ENCODE results near the gene PRICKLE3. TPM values are rescaled to one million over a fixed set of nuclear protein-coding genes. Genes with fewer than 3 reads are reported as not detected.
"Not testable (repeated sequence)": the region's sequence is repeated elsewhere in the genome, so short reads cannot be mapped to it uniquely, and the experiment has no call there.

Gene PRICKLE3
- total RNA-seq, 1 donor, result 6.9 TPM

DNA sequence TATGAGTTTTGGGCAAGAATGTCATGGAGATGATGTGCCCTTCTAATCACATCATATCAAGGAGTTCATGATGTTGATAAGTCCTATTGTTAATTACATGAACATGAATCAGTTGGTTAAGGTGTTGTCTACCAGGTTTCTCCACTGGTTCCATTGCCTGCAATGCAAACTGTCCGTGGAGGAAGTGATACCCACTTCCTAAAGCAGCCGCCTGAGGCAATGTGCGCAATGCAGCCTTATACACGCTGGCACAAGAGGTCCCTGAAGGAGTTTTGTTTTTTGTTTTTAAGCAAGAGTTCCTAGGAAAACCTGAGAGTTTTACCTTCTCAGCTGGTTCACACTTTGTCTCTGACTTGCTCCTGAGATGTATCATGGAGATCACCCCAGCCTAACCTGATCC, 56.7 kb downstream of the PRICKLE3 start:
- Histone ChIP-seq H3K27ac (ENCODE audit: low read depth, low read length) (no peak overlapping the region), H3K79me2 (ENCODE audit: insufficient read depth, low read length) (no peaks in the 10 kb centered on the region), H3K4me1 (ENCODE audit: insufficient read depth, low read length) (no peaks in the 10 kb centered on the region), H3K9me3 (ENCODE audit: low read depth, low read length) (no peaks in the 10 kb centered on the region), H4K20me1 (ENCODE audit: insufficient read depth, low read length) (no peaks in the 10 kb centered on the region), H3K36me3 (ENCODE audit: insufficient read depth, low read length) (no peaks in the 10 kb centered on the region), H3K4me3 (ENCODE audit: insufficient read depth, low read length) (no peak overlapping the region), H2AFZ (ENCODE audit: low read length) (no peak overlapping the region), H3K27me3 (ENCODE audit: insufficient read depth, low read length) (no peaks in the 10 kb centered on the region), H3K4me2 (ENCODE audit: insufficient read depth, low read length) (no peak overlapping the region)
- no peak for DNase-seq (ENCODE audit: insufficient read length, low spot score, missing footprints)
- TF ChIP-seq, protein P1, sequence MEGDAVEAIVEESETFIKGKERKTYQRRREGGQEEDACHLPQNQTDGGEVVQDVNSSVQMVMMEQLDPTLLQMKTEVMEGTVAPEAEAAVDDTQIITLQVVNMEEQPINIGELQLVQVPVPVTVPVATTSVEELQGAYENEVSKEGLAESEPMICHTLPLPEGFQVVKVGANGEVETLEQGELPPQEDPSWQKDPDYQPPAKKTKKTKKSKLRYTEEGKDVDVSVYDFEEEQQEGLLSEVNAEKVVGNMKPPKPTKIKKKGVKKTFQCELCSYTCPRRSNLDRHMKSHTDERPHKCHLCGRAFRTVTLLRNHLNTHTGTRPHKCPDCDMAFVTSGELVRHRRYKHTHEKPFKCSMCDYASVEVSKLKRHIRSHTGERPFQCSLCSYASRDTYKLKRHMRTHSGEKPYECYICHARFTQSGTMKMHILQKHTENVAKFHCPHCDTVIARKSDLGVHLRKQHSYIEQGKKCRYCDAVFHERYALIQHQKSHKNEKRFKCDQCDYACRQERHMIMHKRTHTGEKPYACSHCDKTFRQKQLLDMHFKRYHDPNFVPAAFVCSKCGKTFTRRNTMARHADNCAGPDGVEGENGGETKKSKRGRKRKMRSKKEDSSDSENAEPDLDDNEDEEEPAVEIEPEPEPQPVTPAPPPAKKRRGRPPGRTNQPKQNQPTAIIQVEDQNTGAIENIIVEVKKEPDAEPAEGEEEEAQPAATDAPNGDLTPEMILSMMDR (IDR thresholded peaks at IDR 0.05; ENCODE audit: extremely low read depth, low read depth, low read length), result no peak

DNA sequence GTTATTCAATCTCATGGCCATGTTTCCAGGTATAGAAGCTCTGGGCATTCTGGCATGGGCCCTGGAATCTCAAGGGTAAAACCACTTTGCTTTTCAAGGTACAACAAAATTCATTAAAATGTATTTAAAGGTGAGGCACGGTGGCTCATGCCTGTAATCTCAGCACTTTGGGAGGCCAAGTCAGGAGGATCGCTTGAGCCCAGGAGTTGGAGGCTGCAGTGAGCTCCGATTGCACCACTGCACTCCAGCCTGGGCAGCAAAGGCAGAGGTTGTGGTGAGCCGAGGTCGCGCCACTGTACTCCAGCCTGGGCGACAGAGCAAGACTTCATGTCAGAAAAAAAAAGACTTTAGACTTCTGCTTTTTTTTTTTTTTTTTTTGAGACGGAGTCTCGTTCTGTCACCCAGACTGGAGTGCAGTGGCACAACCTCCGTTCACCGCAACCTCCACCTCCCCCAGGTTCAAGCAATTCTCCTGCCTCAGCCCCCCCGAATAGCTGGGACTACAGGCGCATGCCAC, 58.4 kb downstream of the PRICKLE3 start:
- H3K27me3 ChIP-seq (ENCODE audit: insufficient read depth, low read length); H3K36me3 ChIP-seq (ENCODE audit: insufficient read depth, low read length); H2AFZ ChIP-seq (ENCODE audit: low read length); H3K4me1 ChIP-seq (ENCODE audit: insufficient read depth, low read length); H3K9me3 ChIP-seq (ENCODE audit: low read depth, low read length); H3K4me3 ChIP-seq (ENCODE audit: insufficient read depth, low read length); DNase-seq (ENCODE audit: insufficient read length, low spot score, missing footprints); H4K20me1 ChIP-seq (ENCODE audit: insufficient read depth, low read length); H3K27ac ChIP-seq (ENCODE audit: low read depth, low read length); H3K79me2 ChIP-seq (ENCODE audit: insufficient read depth, low read length); H3K4me2 ChIP-seq (ENCODE audit: insufficient read depth, low read length): not testable (repeated sequence)

Small RNA genes within 50 kb of the gene (small RNA-seq; reads per million reads assigned to genes)
- gene RN7SL262P, result not detected

Other genes starting within 250 kb of the PRICKLE3 start
- 31.2 and 33.7 TPM in 2 replicates for gene OTUD5, start 228.8 kb downstream of the PRICKLE3 start, total RNA-seq
- 0.29 and 0.36 TPM in 2 replicates for gene KCND1, start 214.5 kb downstream of the PRICKLE3 start, total RNA-seq
- 14.4 and 15.6 TPM in 2 replicates for gene GRIPAP1, start 184.1 kb downstream of the PRICKLE3 start, total RNA-seq
- 36.2 and 46.7 TPM in 2 replicates for gene TFE3, start 143.0 kb downstream of the PRICKLE3 start, total RNA-seq
- 1.1 and 1.2 TPM in 2 replicates for gene CCDC120, start 127.4 kb downstream of the PRICKLE3 start, total RNA-seq
- gene PRAF2, start 112.4 kb downstream of the PRICKLE3 start, total RNA-seq, result 12.3 and 15.6 TPM in 2 replicates
- gene WDR45, start 106.5 kb downstream of the PRICKLE3 start, total RNA-seq, result 86.5 and 97.5 TPM in 2 replicates
- 12.4 and 14.1 TPM in 2 replicates for gene GPKOW, start 62.6 kb downstream of the PRICKLE3 start, total RNA-seq
- gene MAGIX, start 23.6 kb downstream of the PRICKLE3 start, total RNA-seq, result 1.2 and 1.8 TPM in 2 replicates
- 19.7 and 21.0 TPM in 2 replicates for gene PLP2, start 14.5 kb downstream of the PRICKLE3 start, total RNA-seq
- gene SYP, start 13.8 kb upstream of the PRICKLE3 start, total RNA-seq, result 0.29 and 0.36 TPM in 2 replicates
- gene CACNA1F, start 47.0 kb upstream of the PRICKLE3 start, total RNA-seq, result not detected in 2 replicates
- 13.3 and 15.6 TPM in 2 replicates for gene CCDC22, start 49.1 kb upstream of the PRICKLE3 start, total RNA-seq
- not detected in 2 replicates for gene FOXP3, start 78.3 kb upstream of the PRICKLE3 start, total RNA-seq
- gene PPP1R3F, start 83.4 kb upstream of the PRICKLE3 start, total RNA-seq, result 3.2 and 4.0 TPM in 2 replicates
- not detected in 2 replicates for gene GAGE10, start 117.3 kb upstream of the PRICKLE3 start, total RNA-seq
- gene GAGE12J, start 135.7 kb upstream of the PRICKLE3 start, total RNA-seq, result not detected in 2 replicates
- not detected in 2 replicates for gene GAGE13, start 145.2 kb upstream of the PRICKLE3 start, total RNA-seq

Measured in osteoblast (primary cell).